K562 (cell line): ENCODE data around the gene WNK2. TPM values are rescaled to one million over a fixed set of nuclear protein-coding genes. Genes with fewer than 3 reads are reported as not detected.
A peak's percentile ranks its signal among the peaks of the same experiment; 100 is the strongest.

Experiments
- BRCA1 ChIP-seq, 2 experiments: fragments of 450-650 bp in 1 of 2; sonication (generic) in 1 of 2; formaldehyde crosslinking in 1 of 2; IDR thresholded peaks; 2 replicates each; pipeline versions ENCODE4 v1.5.0 to v1.6.1; 2017 to 2020; ENCODE audit warnings: mild to moderate bottlenecking in 1 of 2, missing genetic modification reagents in 1 of 2
- ESRRA ChIP-seq: fragments of 450-650 bp; IDR thresholded peaks from 2 replicates; pipeline ENCODE4 v1.6.1; 2014; ENCODE audit warnings: low read depth, mild to moderate bottlenecking, moderate library complexity, borderline replicate concordance
- FOXJ2 ChIP-seq: fragments of 200-800 bp; sonication (Bioruptor generic); IDR thresholded peaks from 2 replicates; pipeline ENCODE4 v1.6.1; 2016; ENCODE audit warnings: missing genetic modification characterization, missing compliant biosample characterization
- FOXK1 ChIP-seq: sonication (generic); formaldehyde crosslinking; IDR thresholded peaks from 2 replicates; pipeline ENCODE4 v1.8.0; 2022; ENCODE audit warnings: missing genetic modification reagents, mild to moderate bottlenecking, borderline replicate concordance
- KAT2B ChIP-seq: IDR thresholded peaks from one replicate; pipeline ENCODE4 v1.6.1; 2012; ENCODE audit warnings: low read depth, mild to moderate bottlenecking, control low read depth, inconsistent platforms, low read length, moderate library complexity
- KLF10 ChIP-seq: fragments of 250-450 bp; sonication (Bioruptor Pico); IDR thresholded peaks from 2 replicates; pipeline ENCODE4 v1.6.1; 2021; ENCODE audit warnings: matching md5 sums
- MCM5 ChIP-seq: fragments of 450-650 bp; IDR thresholded peaks from 2 replicates; pipeline ENCODE4 v1.6.1; 2016; ENCODE audit warnings: low read depth
- NFIC ChIP-seq: fragments of 450-650 bp; IDR thresholded peaks from 2 replicates; pipeline ENCODE4 v1.6.1; 2017; ENCODE audit warnings: mild to moderate bottlenecking, inconsistent platforms
- PHB2 ChIP-seq: fragments of 450-650 bp; IDR thresholded peaks from 2 replicates; pipeline ENCODE4 v1.6.1; 2017; ENCODE audit warnings: low read depth
- SETDB1 ChIP-seq: IDR thresholded peaks from one replicate; pipeline ENCODE4 v1.6.1; 2012; ENCODE audit warnings: low read length, control low read depth, inconsistent platforms
- THAP7 ChIP-seq: fragments of 250-450 bp; sonication (Bioruptor Pico); IDR thresholded peaks from 2 replicates; pipeline ENCODE4 v1.5.0; 2021
- TSC22D4 ChIP-seq: fragments of 450-650 bp; IDR thresholded peaks from 2 replicates; pipeline ENCODE4 v1.6.1; 2016; ENCODE audit warnings: missing genetic modification characterization, missing biosample characterization, control low read depth
- ZFPM2 ChIP-seq: fragments of 250-450 bp; sonication (Bioruptor Pico); IDR thresholded peaks from 2 replicates; pipeline ENCODE4 v1.5.1; 2022; ENCODE audit warnings: mild to moderate bottlenecking
- ZNF121 ChIP-seq: sonication (generic); formaldehyde crosslinking; conservative IDR thresholded peaks from 2 replicates; pipeline ENCODE4 v1.8.0; 2022; ENCODE audit warnings: missing genetic modification reagents
- ZNF3 ChIP-seq: fragments of 250-450 bp; sonication (Bioruptor Pico); IDR thresholded peaks from 2 replicates; pipeline ENCODE4 v1.5.0; 2021; ENCODE audit warnings: mild to moderate bottlenecking, moderate library complexity
- ZNF395 ChIP-seq: fragments of 200-800 bp; sonication (Bioruptor generic); IDR thresholded peaks from 2 replicates; pipeline ENCODE4 v1.6.1; 2017; ENCODE audit warnings: missing genetic modification characterization, missing compliant biosample characterization
- ZNF518B ChIP-seq: fragments of 250-450 bp; sonication (Bioruptor Pico); IDR thresholded peaks from 2 replicates; pipeline ENCODE4 v1.5.0; 2021; ENCODE audit warnings: mild to moderate bottlenecking, moderate library complexity
- ZNF740 ChIP-seq, 3 experiments: fragments of 200-800 bp in 1 of 3; sonication (Bioruptor generic) in 1 of 3; sonication (generic) in 1 of 3; formaldehyde crosslinking in 1 of 3; IDR thresholded peaks; 2 replicates each; pipeline versions ENCODE4 v1.6.1 to v1.8.0; 2016 to 2022; ENCODE audit warnings: mild to moderate bottlenecking in 2 of 3, missing compliant biosample characterization in 2 of 3, missing genetic modification characterization in 2 of 3, missing genetic modification reagents in 1 of 3
- polyA plus RNA-seq, 8 experiments: library from polyadenylated mRNA; depleted of rRNA in 4 of 8; stranded (reverse) in 5 of 8; unstranded in 3 of 8; fragments of >200 nt; fragmentation: Nextera tagmentation in 2 of 8; fragmentation: Illumina TruSeq in 1 of 8; extraction: Ambion mirVana in 2 of 8; extraction: Trizol in 1 of 8; gene quantifications; 2 replicates each; pipeline versions ENCODE4 v1.2.1 to v1.2.3, GENCODE V29; 2011 to 2014; ENCODE audit warnings: inconsistent platforms in 1 of 8, missing spikeins in 1 of 8
- total RNA-seq, 7 experiments: library from RNA; depleted of rRNA in 6 of 7; stranded (reverse); fragments of >200 nt in 6 of 7; fragmentation: Illumina TruSeq in 2 of 7; extraction: Trizol in 2 of 7; gene quantifications; 2 replicates each; pipeline versions ENCODE4 v1.2.1 to v1.2.3, GENCODE V29; 2011 to 2021; ENCODE audit warnings: low replicate concordance in 1 of 7
- TF ChIP-seq, protein P1 (sequence below): fragments of 450-650 bp; formaldehyde crosslinking; IDR thresholded peaks from 2 replicates; pipeline ENCODE4 v1.4.0; 2020; ENCODE audit warnings: mild to moderate bottlenecking, mixed read lengths

Gene WNK2
- total and polyA plus RNA-seq, 9 of the 15 experiments (the other 6 are each of a cell fraction or from before 2014, with no cell fraction given) = 0.36 to 3.3 (median 0.64) TPM; not detected in 2

DNA sequence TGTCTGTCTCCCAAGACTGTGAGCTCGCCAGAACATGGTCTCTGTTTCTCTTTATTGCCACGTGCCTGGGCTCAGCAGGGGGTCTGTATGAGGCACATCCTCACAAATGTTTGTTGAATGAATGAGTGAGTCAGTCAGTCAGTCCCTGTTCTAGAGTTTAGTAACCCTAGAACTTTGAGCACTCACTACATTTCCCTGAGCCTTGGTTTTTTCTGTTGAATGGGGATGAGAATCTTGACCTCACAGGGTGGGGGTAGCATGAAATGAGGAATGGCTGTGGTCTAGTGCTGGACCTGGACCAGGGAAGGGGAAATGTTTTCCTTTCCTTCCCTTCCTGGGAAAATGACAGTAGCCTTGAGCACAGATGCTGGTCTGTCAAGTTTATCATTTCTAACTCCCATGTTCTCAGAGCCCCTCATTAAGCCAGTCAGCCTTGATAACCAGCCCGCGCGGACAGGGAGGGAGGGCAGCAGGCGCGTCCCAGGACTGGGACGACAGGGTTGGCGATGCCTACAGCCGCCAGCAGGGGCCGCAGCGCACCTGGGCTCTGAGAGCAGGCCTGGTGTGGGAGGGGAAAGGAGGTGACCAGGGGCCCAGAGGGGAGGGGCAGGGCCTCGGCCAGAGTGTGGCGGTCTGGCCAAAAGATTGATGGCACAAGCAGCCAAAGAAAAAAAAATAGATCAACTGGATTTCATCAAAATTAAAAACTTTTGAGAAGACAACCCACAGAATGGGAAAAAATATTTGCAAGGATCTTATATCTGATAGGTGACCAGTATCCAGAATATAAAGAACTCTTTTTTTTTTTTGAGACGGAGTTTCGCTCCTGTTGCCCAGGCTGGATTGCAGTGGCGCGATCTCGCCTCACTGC is 24.1 kb upstream of the WNK2 start (continued):
- TF ChIP-seq ZNF518B (CRISPR knock-in tag) = no peak
- TF ChIP-seq ZNF740 (CRISPR knock-in tag; IDR thresholded peaks at IDR 0.05) = peak; percentile 81
- TF ChIP-seq ZNF740 (tag; IDR thresholded peaks at IDR 0.05) = peak in 1 of 2 experiments; percentile 75; a peak in 2 of 4 replicates
- TF ChIP-seq THAP7 (CRISPR knock-in tag) = no peak
- TF ChIP-seq ZNF395 (CRISPR knock-in tag) = no peak
- no peak for TF ChIP-seq KAT2B
- TF ChIP-seq ZFPM2 (CRISPR knock-in tag) = no peak
- no peak for TF ChIP-seq NFIC
- no peak for TF ChIP-seq ZNF3 (CRISPR knock-in tag)
- TF ChIP-seq FOXJ2 (tag) = no peak
- no peak for TF ChIP-seq BRCA1 (IDR thresholded peaks at IDR 0.05)
- TF ChIP-seq BRCA1 (CRISPR knock-in tag; IDR thresholded peaks at IDR 0.05) = no peak
- TF ChIP-seq ZNF121 = no peak
- TF ChIP-seq FOXK1 = no peak
- no peak for TF ChIP-seq SETDB1
- TF ChIP-seq PHB2 = no peak
- TF ChIP-seq, protein P1, sequence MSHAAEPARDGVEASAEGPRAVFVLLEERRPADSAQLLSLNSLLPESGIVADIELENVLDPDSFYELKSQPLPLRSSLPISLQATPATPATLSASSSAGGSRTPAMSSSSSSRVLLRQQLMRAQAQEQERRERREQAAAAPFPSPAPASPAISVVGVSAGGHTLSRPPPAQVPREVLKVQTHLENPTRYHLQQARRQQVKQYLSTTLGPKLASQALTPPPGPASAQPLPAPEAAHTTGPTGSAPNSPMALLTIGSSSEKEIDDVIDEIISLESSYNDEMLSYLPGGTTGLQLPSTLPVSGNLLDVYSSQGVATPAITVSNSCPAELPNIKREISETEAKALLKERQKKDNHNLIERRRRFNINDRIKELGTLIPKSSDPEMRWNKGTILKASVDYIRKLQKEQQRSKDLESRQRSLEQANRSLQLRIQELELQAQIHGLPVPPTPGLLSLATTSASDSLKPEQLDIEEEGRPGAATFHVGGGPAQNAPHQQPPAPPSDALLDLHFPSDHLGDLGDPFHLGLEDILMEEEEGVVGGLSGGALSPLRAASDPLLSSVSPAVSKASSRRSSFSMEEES = no peak
- no peak for TF ChIP-seq MCM5
- no peak for TF ChIP-seq TSC22D4 (tag)
- TF ChIP-seq ESRRA = peak; percentile 55; the same call in 1 of the 2 replicates
- TF ChIP-seq KLF10 = no peak
